Stimulated activated naive CD4-positive, alpha-beta T cell (primary cell): Measurements from ENCODE around the gene MPP2.
A peak's percentile ranks its signal among the peaks of the same experiment; 100 is the strongest.
"Not testable (repeated sequence)": the region's sequence is repeated elsewhere in the genome, so short reads cannot be mapped to it uniquely, and the experiment has no call there.

Experiments
- DNase-seq, 6 experiments: peaks; one replicate each; lab custom pipeline; 2025; lab: John Stamatoyannopoulos, UW

Gene MPP2, protein sequence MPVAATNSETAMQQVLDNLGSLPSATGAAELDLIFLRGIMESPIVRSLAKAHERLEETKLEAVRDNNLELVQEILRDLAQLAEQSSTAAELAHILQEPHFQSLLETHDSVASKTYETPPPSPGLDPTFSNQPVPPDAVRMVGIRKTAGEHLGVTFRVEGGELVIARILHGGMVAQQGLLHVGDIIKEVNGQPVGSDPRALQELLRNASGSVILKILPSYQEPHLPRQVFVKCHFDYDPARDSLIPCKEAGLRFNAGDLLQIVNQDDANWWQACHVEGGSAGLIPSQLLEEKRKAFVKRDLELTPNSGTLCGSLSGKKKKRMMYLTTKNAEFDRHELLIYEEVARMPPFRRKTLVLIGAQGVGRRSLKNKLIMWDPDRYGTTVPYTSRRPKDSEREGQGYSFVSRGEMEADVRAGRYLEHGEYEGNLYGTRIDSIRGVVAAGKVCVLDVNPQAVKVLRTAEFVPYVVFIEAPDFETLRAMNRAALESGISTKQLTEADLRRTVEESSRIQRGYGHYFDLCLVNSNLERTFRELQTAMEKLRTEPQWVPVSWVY

DNA sequence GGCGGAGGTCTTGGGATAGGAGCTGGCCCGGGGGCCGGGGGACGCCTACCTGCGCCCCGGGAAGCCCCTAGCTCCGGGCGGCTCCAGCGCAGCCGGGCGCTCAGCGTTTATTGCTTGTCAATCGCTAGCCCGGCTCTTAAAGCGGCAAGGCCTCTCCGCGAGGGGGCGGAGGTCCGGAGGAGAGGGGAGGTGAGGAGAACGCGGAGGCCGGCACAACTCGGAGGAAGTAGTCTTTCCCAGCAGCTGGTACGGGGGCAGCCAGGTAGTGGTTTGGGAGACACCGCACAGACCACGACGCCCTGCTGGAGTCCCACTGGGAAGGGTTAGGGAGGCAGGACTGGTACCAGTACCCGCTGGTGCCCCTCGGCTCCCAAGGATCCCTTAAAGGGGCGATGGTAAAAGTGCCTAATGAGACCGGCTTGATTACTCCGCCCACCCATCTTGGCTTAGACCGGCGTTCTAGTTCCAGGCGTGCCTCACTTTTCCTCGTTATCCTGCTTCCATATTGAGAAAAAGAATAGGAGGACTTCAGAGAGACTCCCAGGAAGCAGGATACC is at the start of gene MPP2:
MPP2 (minus strand) TSS at position 112 of the 557 bp plus-strand sequence. CDS start 3,076 bp downstream, outside the sequence.
- DNase-seq: peak; percentile 50 to 81 (median 62)

DNA sequence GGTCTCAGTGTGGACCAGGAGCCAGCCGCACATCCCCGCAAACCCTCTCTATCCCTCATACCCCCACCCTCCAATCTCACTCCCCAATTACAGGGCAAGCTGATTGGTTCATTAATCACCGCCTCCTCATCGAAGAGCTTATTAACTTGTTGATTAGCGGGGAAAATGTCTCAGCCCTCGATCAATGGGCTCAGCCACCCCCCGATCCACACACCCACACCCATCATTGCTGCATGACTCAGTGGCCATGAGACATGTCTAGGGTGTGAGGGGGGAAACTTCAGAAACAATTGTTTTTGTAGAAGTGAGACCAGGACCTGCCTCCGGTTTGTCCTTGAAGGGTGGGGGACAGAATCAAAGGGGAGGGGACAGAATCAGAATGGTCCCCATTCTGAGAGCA is 48.9 kb upstream of the MPP2 start:
- no peak for DNase-seq

DNA sequence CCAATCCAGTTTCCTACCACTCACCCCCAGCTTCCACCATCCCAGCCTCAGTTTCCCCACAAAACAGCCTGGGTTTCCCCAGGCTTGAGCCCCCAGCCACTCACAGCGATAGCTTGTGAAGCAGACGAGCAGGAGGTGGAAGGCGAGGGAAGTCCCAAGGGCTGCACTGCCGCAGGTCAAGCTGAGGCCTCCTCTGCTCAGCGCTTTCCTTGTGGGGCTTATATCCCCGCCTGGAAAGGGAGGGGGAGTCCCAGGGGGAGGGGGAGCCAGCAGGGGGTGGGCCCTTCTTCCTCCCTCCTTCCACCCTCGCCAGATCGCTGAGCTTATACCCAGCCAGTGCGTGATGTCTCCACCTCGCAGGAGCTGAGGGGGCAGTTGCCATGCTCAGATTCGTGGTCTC is 46.4 kb upstream of the MPP2 start, which contains the start of gene PYY:
PYY (minus strand) TSS at position 195 of the 400 bp plus-strand sequence. CDS start 457 bp downstream, outside the sequence.
- no peak for DNase-seq

DNA sequence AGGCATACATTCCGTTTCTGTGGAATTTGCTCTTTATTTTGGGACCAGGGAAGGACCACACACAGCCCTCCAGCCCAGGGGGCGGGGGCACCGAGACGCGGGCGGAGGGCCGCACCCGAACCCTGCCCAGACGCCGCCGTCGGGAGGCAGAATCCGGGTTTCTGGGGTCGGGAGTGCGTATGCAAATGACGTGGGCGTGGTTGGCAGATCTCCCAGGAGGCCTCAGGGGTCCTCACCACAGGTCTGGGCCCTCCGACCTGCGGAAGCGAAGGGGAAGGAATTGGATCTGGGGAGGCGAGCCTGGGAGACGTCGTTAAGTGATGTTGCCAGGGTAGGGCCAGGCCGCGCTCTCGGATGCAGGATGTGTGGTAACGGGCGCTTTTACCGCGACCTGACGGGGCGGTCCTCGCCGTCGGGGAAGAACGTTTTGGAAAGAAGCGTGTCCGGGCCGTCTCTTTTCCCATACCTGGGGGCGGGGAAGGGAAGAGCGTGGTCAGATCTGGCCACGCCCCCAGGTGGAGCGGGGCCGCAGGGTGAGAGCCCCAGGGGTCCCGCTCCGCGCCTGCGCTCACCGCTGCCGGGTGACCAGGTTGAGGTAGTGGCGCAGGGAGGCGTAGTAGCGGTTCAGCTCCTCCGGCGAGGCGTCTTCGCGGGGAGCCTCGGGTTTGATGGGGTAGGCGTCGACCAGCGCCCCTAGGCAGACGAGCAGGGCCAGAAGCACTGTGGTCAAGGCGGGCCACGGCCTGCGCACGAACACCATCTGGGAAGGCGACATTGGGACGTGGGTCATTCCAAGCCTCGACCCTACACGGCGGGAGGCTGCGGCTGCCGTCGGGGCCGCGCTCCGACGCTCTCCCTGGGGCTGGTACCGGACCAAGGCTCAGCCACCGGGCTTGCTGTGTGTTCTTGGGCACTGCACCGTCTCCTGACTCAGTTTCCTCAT is 45.7 kb upstream of the MPP2 start:
- no peak for DNase-seq

DNA sequence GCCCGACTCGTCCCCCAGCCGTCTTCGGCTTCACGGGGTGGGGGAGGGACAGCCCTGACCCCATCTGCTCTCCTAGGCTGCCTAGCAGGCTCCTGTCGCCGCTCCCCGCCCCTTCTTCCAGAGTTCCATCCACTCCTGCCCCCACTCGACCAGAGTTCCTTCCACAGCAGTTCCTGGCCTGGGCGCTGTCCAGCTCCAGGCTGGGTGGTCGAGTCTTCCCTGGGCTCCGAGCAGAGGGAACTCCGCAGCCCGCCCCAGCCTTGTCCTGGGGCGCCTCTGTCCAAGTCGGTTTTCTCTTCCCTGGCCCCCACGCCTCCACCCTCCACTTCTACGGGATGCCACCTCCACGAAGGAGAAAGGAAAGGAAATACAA is 45.0 kb upstream of the MPP2 start:
- no peak for DNase-seq

DNA sequence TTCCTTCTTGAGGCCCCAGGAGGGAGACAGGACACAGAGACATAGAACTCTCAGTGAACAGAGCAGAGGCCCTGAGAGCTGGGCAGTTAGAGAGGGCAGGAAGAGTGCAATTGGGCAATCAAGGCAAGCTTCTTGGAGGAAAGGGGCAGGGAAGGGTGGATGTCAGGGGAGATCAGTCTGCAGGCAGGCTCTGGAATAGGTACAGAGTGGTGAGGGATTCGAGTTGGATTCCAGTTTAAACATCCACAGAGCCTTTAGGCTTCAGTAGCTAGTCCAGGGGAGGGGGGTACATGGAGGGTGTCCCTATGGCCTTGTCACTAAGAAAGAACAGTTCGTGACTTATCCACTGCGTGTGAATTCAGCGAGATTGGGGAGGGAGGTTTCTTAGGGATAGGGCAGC is 44.4 kb upstream of the MPP2 start:
- DNase-seq: no peak

DNA sequence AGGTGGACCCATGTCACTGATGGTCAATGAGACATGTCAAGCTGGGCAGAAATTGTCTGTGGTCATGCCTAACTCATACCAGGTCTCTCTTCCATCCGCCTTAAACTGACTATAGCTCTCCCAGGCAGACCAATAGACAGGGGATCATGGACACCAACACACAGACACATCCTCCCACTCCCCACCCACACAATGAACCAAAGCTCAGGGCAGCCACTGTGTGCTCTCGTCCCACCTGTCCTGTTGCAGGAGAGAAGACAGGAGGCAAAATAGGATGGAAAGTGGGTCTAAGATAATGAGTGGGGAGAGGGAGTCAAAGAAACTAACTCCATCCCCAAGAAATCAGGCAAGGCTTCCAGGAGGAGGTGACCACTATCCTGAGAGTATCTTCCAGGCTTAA is 43.2 kb upstream of the MPP2 start:
- DNase-seq: no peak

DNA sequence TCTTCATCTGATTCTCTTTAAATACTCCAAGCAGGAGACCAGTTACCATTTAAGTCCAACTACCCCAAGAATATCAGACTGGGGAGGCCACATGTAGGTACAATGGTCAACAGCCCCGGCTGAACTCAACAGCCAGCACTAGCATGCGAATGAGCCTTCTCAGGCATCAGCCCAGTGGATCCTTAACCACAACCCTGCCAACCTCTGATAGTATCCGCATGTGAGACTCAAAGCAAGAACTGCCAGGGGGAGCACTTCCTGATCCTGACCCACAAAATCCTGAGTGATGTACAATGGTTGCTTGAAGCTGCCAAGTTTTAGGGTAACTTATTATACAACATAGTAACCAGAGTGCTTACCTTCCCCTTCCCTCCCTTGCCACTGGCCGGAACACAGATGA is 42.4 kb upstream of the MPP2 start:
- DNase-seq: no peak

DNA sequence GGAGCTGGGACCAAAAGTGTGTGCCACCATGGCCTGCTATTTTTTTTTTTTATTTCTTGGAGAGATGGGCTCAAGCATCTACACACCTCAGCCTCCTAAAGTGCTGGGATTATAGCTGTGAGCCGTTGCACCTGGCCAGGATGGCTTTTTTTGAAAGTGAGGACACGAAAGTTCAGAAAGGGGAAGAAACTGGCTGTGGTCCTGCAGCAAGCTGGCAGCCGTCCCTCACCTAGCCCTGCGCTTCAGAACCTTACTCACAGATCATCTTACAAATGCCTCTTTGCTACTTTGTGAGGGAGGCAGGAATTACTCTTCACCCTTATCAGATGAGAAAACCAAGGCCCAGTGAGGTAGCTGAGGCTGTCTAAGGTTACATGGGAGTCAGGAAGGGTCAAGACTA is 39.4 kb upstream of the MPP2 start:
- DNase-seq: no peak

DNA sequence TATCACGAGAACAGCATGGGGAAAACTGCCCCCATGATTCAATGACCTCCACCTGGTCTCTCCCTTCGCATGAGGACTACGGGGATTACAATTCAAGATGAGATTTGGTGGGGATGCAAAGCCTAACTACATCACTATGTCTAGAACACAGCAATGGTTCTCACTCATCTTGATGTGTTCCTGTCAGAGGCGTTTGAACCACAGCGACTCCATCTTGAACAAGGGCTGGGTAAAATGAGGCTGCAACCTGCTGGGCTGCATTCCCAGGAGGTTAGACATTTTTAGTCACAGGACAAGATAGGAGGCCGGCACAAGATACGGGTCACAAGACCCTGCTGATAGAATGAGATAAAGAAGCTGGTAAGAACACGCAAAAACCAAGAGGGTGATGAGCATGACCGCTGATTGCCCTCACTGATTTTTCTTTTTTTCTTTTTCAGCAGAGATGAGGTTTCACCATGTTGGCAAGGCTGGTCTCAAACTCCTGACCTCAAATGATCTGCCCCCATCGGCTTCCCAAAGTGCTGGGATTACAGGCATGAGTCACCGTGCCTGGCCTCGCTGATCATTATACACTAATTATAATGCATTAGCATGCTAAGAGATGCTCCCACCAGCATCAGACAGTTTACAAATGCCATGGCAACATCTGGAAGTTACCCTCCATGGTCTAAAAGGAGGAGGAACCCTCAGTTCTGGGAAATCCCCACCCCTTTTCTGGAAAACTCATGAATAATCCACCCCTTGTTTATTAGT is 37.9 kb upstream of the MPP2 start:
- DNase-seq: no peak

DNA sequence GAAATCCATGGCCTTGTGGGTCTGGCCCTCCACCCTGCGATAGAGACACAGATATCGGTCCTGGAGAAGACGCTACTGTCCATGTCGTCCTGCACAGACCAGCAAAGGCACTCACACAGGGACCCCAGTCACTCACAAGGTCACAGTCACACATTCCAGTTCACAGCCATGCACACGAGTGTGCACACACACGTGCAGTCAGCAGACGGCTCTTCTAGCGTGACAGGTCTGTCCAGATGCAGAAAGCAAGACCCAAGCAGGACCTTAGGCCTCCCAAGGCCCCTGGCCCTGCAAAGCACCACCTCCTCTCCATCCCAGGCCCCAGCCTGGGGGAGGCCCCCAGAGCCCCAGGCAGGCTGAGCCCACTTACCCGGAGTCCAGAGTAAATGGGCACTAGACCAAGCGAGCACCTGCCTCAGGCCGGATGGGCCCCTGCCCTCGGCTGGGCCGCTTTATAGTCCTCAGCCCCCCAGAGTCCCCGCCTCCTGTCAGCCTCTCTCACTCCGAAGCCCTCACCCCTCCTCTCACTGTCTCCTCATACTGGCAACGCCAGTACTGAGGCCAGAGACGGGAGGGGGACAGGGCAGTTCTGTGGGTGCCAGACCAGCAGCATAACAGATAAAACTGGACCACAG is 34.8 kb upstream of the MPP2 start, which contains the start of gene PPY:
PPY (minus strand) TSS at position 426 of the 635 bp plus-strand sequence. CDS start 822 bp downstream, outside the sequence.
- no peak for DNase-seq

DNA sequence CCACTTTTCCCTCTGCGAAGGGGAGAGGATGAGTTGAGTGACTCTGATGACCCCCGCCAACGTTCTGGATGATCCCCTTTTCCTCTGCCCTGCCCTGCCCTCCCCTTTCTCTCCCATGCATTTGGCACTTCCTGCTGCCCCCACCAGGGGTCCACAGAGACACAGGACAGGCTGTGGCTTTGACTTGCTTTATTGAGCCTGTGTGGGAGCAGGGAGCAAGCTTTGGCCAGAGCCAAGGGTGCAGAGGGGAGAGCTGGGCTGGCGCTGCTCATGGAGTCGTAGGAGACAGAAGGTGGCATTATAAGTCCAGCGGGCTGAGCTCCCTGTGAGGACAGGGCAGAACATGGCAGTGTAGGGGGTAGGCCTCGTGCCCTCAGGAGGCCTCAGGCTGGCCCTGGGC is 33.3 kb upstream of the MPP2 start:
- no peak for DNase-seq

DNA sequence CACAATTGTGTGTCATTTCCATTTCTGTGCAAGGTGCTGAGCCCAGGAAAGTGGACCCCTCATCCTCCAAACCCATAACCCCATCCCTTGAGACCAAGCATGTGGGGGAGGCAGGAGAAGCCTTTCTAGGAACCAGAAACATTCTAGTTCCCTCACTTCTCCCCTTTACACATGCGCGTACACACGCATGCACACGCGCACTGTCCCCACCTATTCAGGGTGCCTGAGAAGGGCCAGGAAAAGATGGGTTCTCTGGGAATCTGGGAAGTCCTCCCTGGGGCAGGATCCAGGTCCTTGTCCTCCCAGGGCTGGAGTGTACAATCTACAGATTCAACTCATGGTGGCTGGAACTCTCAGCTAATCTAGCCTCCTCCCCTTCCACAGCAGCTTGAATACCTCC is 32.5 kb upstream of the MPP2 start:
- DNase-seq: no peak

DNA sequence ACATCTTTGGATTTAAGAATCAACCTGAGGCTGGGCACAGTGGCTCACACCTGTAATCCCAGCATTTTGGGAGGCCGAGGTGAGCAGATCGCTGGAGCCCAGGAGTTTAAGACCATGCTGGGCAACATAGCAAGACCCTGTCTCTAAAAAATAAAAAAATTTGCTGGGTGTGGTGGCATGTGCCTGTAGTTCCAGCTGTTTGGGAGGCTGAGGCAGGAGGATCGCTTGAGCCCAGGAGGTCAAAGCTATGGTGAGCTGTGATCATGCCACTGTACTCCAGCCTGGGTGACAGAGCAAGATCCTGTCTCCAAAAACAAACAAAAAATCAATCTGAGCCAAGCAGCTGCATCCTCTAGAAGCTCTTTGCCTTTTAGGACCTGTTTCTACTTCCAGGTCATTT is 32.1 kb upstream of the MPP2 start:
- DNase-seq: not testable (repeated sequence)

DNA sequence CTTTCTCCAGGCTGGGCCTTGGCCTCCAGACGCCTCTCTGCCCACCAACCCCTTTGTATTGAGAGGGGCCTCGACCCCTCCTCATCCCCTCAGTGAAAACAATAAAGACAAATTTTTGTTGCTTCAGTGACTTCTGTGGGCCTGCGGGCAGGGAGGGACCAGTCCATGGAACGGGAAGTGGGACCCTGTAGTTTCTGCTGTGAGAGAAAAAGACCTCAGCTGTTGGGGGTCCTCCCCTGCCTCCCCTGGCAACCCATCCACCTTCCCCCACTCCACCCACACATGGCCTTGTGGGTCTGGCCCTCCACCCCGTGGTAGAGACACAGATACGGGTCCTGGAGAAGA is 31.5 kb upstream of the MPP2 start:
- DNase-seq: no peak

DNA sequence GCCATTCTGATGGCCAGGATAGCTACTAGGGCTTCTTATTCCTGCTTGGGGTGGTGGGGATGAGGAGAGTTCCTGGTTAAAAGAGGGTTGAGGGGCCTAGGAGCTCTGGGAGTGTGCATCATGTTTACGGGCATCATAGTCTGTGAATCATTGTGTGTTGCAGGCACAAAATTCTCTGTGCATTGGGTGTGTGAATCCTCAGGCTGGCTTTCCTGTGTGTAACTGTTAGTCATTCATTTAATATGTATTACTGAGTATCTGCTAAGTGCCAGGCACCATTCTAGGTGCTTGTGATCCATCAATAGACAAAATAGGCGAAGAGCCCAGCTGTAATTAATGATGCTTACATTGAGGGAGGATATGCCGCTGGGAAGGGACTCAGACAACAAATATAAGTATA is 29.1 kb upstream of the MPP2 start:
- DNase-seq: no peak

DNA sequence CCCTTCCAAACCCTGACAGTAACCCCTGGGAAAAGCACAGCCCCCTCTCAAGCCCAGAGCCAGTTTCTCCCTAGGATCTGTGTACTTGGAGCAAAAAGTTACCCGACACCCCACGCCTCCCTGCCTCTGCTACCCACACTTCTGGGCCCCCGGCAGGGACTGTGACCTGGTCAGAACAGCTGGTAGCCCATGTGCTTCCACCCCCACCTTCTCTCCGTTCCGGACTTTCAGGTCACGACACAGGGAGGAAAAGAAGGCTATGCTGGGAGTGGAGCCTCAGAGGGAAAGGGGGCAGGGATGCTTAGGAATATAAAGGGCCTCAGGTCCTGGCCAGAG is 28.6 kb upstream of the MPP2 start:
- DNase-seq: no peak

DNA sequence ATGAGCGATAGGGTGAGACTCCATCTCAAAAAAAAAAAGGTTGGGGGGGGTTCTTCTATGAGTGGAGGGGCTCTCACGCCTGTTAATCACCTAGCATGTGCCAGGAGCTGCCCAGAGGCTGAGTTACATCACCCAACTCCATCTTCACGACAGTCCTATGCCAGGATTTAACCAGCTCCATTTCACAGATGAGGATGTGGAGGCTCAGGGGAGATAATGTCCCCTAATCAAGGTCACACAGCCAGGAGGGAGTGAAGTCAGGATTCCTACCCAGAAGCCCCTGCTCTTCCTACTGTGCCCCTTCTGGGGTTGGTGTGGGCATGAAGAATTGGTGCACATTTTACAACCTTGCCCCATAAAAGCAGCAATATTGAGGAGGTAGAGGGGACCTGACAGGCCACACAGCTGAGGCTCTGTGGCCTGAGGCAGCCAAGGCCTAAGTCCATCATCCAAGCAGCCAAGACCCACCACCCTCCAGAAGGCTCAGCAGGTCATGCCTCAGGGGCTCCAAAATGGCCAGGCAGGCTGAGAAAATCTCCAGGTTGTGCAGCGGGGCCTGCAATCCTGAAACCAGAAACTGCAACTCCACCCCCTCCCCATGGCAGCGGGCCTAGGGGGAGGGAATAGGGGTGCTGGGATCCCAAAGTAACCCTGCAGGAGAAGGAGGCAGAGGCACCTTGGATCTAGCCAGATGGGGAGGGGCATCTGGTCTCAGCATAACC is 28.0 kb upstream of the MPP2 start:
- no peak for DNase-seq

DNA sequence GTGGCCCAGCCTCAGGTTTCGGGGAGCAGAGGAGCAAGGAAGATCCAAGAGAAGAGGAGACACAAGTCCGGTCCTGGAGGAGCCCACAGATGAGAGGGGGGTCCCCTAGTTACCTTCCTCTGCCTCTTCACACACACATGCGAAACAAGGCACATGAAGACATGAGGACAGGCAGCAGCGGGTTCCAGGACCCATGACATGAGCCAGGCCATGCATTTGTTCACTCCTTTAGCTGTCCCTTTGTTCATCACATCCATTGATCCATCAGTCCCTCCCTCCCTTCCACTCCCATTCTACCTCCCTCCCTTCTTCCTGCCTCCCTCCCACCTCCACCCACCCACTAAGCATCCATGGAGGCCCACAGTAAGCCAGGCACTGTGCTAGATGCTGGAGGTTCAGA is 25.6 kb upstream of the MPP2 start:
- DNase-seq: no peak

DNA sequence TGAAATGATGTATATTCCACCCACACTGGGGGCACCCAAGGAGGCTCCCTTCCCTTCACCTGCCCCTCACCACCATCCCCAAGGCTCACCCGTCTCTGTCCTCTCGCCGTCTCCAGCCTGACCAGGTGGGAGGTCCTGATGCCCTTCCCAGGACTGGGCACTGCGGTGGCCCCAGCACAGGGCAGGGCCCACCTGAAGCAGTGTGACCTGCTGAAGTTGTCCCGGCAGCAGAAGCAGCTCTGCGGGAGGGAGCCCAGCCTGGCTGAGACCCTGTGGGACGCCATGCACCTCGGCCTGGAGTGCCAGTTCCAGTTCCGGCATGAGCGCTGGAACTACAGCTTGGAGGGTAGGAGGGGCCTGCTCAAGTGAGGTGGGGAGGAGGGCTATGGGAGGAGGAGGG is 25.0 kb upstream of the MPP2 start:
- no peak for DNase-seq
